NB4 (cell line): ENCODE data around the gene BBX.

Experiments used
- DNase-seq: peaks from one replicate; pipeline ENCODE4 v3.0.0; 2010; ENCODE audit warnings: low read depth
- H3K4me3 ChIP-seq: one replicate; pipeline ENCODE4 v1.5.1; 2011; ENCODE audit warnings: mild to moderate bottlenecking, low read depth, low read length, moderate library complexity
- CTCF ChIP-seq: IDR thresholded peaks from one replicate; pipeline ENCODE4 v1.5.1; 2012; ENCODE audit warnings: low read depth, low read length
- MAX ChIP-seq: IDR thresholded peaks from 2 replicates; pipeline ENCODE4 v1.6.1; 2011; ENCODE audit warnings: low read depth, low read length
- MYC ChIP-seq: IDR thresholded peaks from 2 replicates; pipeline ENCODE4 v1.6.1; 2011; ENCODE audit warnings: low read depth, low read length
- POLR2A ChIP-seq: IDR thresholded peaks from 2 replicates; pipeline ENCODE4 v1.6.1; 2011; ENCODE audit warnings: mild to moderate bottlenecking; ENCODE audit not compliant: insufficient read length; ENCODE audit errors: extremely low read depth

The BBX gene

GRCh38 chr3:107853821-107854220 is 331.1 kb downstream of the BBX start:
- DNase-seq: no peak
- TF ChIP-seq CTCF (no peak), MYC (no peak), POLR2A (no peak), MAX (no peak)
- no peak overlapping the region for H3K4me3 ChIP-seq

- H3K4me3 ChIP-seq: no peak overlapping the region
- TF ChIP-seq MAX: no peak
- TF ChIP-seq MYC: no peak
- TF ChIP-seq POLR2A: no peak
- no peak for TF ChIP-seq CTCF
- no peak for DNase-seq
Measured at GRCh38 chr3:107854733-107855132, 332.0 kb downstream of the BBX start.

- TF ChIP-seq POLR2A (no peak), CTCF (peak; percentile 18)
- no peak overlapping the region for H3K4me3 ChIP-seq
- DNase-seq: peak; percentile 42
Measured at GRCh38 chr3:107855710-107856109, 332.9 kb downstream of the BBX start.

- DNase-seq: no peak
- TF ChIP-seq MYC (no peak), POLR2A (no peak), CTCF (no peak), MAX (no peak)
- no peak overlapping the region for H3K4me3 ChIP-seq
Measured at GRCh38 chr3:107857854-107858253, 335.1 kb downstream of the BBX start.

GRCh38 chr3:107858876-107859275 is 336.1 kb downstream of the BBX start:
- DNase-seq: no peak

More at GRCh38 chr3:107858876-107859275, 336.1 kb downstream of the BBX start:
- H3K4me3 ChIP-seq: no peak overlapping the region
- no peak for TF ChIP-seq MAX
- no peak for TF ChIP-seq MYC
- no peak for TF ChIP-seq POLR2A
- no peak for TF ChIP-seq CTCF
